Measurements from ENCODE around the gene LIMCH1. TPM values are rescaled to one million over a fixed set of nuclear protein-coding genes. Genes with fewer than 3 reads are reported as not detected.

The LIMCH1 gene
- polyA plus RNA-seq, 1 donor (not counting 4 experiments of a cell fraction or from before 2014, with no cell fraction given), result 1.1 TPM

DNA sequence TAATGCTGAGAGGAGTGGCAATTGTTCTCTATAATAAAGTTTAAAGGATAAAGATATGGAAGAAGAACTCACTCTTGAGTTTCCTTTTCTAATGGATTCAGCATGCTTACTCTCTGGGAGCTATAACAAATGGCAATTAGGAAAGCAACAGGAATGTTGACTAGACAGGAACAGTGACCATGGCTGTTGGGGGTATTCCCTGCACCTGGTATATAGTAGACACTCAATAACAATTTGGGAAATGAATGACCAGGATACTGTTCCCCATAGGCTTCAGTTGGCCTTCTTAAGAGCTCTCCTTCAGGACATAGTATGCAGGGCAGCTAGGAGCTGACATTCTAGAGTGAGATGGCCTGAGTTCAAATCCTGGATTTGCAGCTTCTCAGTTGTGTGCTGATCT, 1.8 kb downstream of the LIMCH1 start:
- DNase-seq (ENCODE audit: low read depth, low spot score) (no peak), FAIRE-seq (no peak)
- no peaks in the 10 kb centered on the region for H4K20me1 ChIP-seq (ENCODE audit: control insufficient read depth, extremely low read depth, insufficient read depth, low read length)
- H3K79me2 ChIP-seq (ENCODE audit: control insufficient read depth, insufficient read depth, low read length), result no peaks in the 10 kb centered on the region
- no peak overlapping the region for H3K27ac ChIP-seq (ENCODE audit: control insufficient read depth, insufficient read depth, low read length)
- H3K9ac ChIP-seq (ENCODE audit: control insufficient read depth, extremely low read depth, insufficient read depth, low read length), result no peak overlapping the region
- dilution Hi-C loops (cut with MboI; ENCODE audit: extremely low pct_ligation_motif_present, low sequenced_read_pairs), result no loop called here
- TF ChIP-seq EZH2 (IDR thresholded peaks at IDR 0.05; ENCODE audit: low read length), result no peak
- TF ChIP-seq, protein P1, sequence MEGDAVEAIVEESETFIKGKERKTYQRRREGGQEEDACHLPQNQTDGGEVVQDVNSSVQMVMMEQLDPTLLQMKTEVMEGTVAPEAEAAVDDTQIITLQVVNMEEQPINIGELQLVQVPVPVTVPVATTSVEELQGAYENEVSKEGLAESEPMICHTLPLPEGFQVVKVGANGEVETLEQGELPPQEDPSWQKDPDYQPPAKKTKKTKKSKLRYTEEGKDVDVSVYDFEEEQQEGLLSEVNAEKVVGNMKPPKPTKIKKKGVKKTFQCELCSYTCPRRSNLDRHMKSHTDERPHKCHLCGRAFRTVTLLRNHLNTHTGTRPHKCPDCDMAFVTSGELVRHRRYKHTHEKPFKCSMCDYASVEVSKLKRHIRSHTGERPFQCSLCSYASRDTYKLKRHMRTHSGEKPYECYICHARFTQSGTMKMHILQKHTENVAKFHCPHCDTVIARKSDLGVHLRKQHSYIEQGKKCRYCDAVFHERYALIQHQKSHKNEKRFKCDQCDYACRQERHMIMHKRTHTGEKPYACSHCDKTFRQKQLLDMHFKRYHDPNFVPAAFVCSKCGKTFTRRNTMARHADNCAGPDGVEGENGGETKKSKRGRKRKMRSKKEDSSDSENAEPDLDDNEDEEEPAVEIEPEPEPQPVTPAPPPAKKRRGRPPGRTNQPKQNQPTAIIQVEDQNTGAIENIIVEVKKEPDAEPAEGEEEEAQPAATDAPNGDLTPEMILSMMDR (optimal IDR thresholded peaks at IDR 0.05 in 1 of 3, IDR thresholded peaks at IDR 0.05 in 1 of 3, conservative IDR thresholded peaks at IDR 0.05 in 1 of 3; ENCODE audit: extremely low read depth in 1 of 3, insufficient read depth in 2 of 3, low read length in 3 of 3), result no peak
- no peak overlapping the region for H2AFZ ChIP-seq (ENCODE audit: control insufficient read depth, low read length)
- no peak overlapping the region for H3K4me2 ChIP-seq (ENCODE audit: control insufficient read depth, extremely low read depth, insufficient read depth, low read depth, low read length)
- no peak overlapping the region for H3K4me3 ChIP-seq (ENCODE audit: control insufficient read depth in 2 of 3, extremely low read depth in 1 of 3, insufficient read depth in 2 of 3, low read depth in 1 of 3, low read length in 3 of 3)
- peaks cover 3% of the 10 kb centered on the region for H3K27me3 ChIP-seq (ENCODE audit: control insufficient read depth, extremely low read depth, insufficient read depth, low read length)
- H3K9me1 ChIP-seq (ENCODE audit: control insufficient read depth, extremely low read depth, insufficient read depth, low read length), result no peaks in the 10 kb centered on the region
- no peaks in the 10 kb centered on the region for H3K36me3 ChIP-seq (ENCODE audit: control insufficient read depth in 2 of 2, extremely low read depth in 1 of 2, insufficient read depth in 2 of 2, low read length in 2 of 2)
- no peaks in the 10 kb centered on the region for H3K9me3 ChIP-seq (ENCODE audit: control insufficient read depth, low read depth, low read length)
- H3K4me1 ChIP-seq (ENCODE audit: control insufficient read depth, extremely low read depth, insufficient read depth, low read length), result peaks cover 17% of the 10 kb centered on the region

DNA sequence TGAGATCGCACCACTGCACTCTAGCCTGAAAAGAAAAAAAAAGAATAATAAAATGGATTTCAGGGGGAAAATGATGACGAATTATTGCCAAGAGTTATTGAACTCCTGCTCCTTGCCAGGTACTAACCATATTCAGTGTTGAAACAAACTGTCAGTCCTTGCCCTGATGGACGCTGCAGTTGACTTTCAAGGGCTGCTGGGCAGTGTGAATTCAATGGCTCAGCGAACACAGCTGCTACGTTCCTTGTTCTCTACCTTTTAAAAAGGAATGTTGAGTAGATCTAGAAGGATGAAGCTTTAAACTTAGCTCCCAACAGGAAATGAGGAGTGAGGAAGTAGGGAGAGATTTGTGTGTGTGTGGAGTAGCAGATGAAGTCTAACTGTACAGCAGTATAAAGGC, 2.7 kb downstream of the LIMCH1 start:
- no peak overlapping the region for H2AFZ ChIP-seq (ENCODE audit: control insufficient read depth, low read length)
- no peaks in the 10 kb centered on the region for H4K20me1 ChIP-seq (ENCODE audit: control insufficient read depth, extremely low read depth, insufficient read depth, low read length)
- DNase-seq (ENCODE audit: low read depth, low spot score), result no peak
- H3K27me3 ChIP-seq (ENCODE audit: control insufficient read depth, extremely low read depth, insufficient read depth, low read length), result peaks cover 3% of the 10 kb centered on the region
- H3K4me2 ChIP-seq (ENCODE audit: control insufficient read depth, extremely low read depth, insufficient read depth, low read depth, low read length), result no peak overlapping the region
- no peak overlapping the region for H3K4me3 ChIP-seq (ENCODE audit: control insufficient read depth in 2 of 3, extremely low read depth in 1 of 3, insufficient read depth in 2 of 3, low read depth in 1 of 3, low read length in 3 of 3)
- H3K9me1 ChIP-seq (ENCODE audit: control insufficient read depth, extremely low read depth, insufficient read depth, low read length), result no peaks in the 10 kb centered on the region
- H3K4me1 ChIP-seq (ENCODE audit: control insufficient read depth, extremely low read depth, insufficient read depth, low read length), result peaks cover 17% of the 10 kb centered on the region
- no peaks in the 10 kb centered on the region for H3K79me2 ChIP-seq (ENCODE audit: control insufficient read depth, insufficient read depth, low read length)
- H3K27ac ChIP-seq (ENCODE audit: control insufficient read depth, insufficient read depth, low read length), result no peak overlapping the region
- TF ChIP-seq, protein P1 (optimal IDR thresholded peaks at IDR 0.05 in 1 of 3, IDR thresholded peaks at IDR 0.05 in 1 of 3, conservative IDR thresholded peaks at IDR 0.05 in 1 of 3; ENCODE audit: extremely low read depth in 1 of 3, insufficient read depth in 2 of 3, low read length in 3 of 3), result no peak
- no peak for TF ChIP-seq EZH2 (IDR thresholded peaks at IDR 0.05; ENCODE audit: low read length)
- H3K9me3 ChIP-seq (ENCODE audit: control insufficient read depth, low read depth, low read length), result no peaks in the 10 kb centered on the region
- dilution Hi-C loops (cut with MboI; ENCODE audit: extremely low pct_ligation_motif_present, low sequenced_read_pairs), result no loop called here
- no peak overlapping the region for H3K9ac ChIP-seq (ENCODE audit: control insufficient read depth, extremely low read depth, insufficient read depth, low read length)
- H3K36me3 ChIP-seq (ENCODE audit: control insufficient read depth in 2 of 2, extremely low read depth in 1 of 2, insufficient read depth in 2 of 2, low read length in 2 of 2), result no peaks in the 10 kb centered on the region
- FAIRE-seq, result no peak

Measured in keratinocyte (primary cell).